HTERT RPE-1 (cell line): ENCODE results near the gene CSNK1G3.
"Not testable (repeated sequence)": the region's sequence is repeated elsewhere in the genome, so short reads cannot be mapped to it uniquely, and the experiment has no call there.

Experiments used
- in situ Hi-C: fragments of 300-500 bp; cut with MboI; formaldehyde crosslinking; loops from 4 replicates; pipeline ENCODE4 v1.14.3; 2020; ENCODE audit warnings: low sequenced_read_pairs

Gene CSNK1G3

DNA sequence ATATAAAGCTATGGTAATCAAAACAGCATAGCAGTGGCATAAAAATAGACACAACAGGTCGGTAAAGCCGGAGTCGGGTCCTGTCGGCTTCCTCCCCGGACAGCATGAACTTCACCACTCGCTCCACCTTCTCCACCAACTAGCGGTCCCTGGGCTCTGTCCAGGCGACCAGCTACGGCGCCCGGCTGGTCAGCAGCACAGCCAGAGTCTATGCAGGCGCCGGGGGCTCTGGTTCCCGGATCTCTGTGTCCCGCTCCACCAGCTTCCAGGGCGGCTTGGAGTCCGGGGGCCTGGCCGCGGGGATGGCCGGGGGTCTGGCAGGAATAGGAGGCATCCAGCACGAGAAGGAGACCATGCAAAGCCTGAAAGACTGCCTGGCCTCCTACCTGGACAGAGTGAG, 124.0 kb downstream of the CSNK1G3 start:
- in situ Hi-C loops = no loop called here

- in situ Hi-C loops = not testable (repeated sequence)
Measured at GRCh38 chr5:123637028-123637427, 125.1 kb downstream of the CSNK1G3 start.

DNA sequence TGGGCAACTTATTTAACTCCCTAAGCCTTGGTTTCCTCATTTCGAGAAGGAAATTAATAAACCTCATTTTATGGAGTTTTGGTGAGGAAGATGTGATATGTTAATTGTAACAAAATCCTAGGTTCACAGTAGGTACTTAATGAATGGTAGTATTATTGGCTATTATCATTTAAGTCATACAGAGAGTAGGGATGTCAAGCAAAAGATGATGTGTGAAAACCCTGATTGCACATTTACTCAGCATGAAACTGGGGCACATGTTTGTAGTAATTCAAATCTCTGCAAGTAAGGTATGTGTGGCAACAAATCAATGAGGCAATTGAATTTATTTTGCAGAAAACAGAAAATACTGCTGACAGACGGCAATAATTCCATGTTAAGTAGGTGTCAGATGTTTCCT, 127.3 kb downstream of the CSNK1G3 start:
- in situ Hi-C loops = no loop called here

GRCh38 chr5:123645024-123645603, 133.1 kb downstream of the CSNK1G3 start:
- in situ Hi-C loops = no loop called here

- in situ Hi-C loops = no loop called here
Measured at GRCh38 chr5:123647066-123647465, 135.1 kb downstream of the CSNK1G3 start.

DNA sequence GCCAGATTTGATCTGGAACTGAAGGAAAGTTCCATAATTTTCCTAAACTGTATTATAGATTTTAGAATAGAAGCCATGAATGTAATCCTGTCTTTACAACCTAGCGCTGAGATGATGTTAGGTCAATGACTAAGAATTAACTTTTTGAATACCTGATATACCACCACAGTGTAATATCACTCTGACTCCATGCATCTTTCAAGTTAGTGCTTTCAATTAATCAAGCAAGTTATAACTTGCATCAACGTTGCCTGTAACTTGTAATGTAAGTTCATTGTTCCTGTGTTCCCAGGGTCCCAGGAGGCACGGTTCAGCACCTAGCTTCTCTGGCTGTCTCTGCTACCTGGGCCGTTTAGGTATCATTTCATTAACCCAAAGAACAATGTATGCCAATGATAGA, 139.3 kb downstream of the CSNK1G3 start:
- in situ Hi-C loops = no loop called here

- in situ Hi-C loops = no loop called here
Measured at GRCh38 chr5:123659011-123659410, 147.0 kb downstream of the CSNK1G3 start.

GRCh38 chr5:123659495-123659894, 147.5 kb downstream of the CSNK1G3 start:
- in situ Hi-C loops = no loop called here

- in situ Hi-C loops = no loop called here
Measured at GRCh38 chr5:123664961-123665360, 153.0 kb downstream of the CSNK1G3 start.

- in situ Hi-C loops = no loop called here
Measured at GRCh38 chr5:123665822-123666371, 153.9 kb downstream of the CSNK1G3 start.
